Neural cell (in vitro differentiated cells): Measurements from ENCODE around the gene FGF1. TPM values are rescaled to one million over a fixed set of nuclear protein-coding genes. Genes with fewer than 3 reads are reported as not detected.

ENCODE experiments used
- H2AFZ ChIP-seq: fragments of 200-600, 300-800 bp; sonication (generic), shearing (Covaris generic); 2 replicates; pipeline ENCODE4 v1.6.0; 2014; ENCODE audit warnings: low read depth, mild to moderate bottlenecking, antibody characterized with exemption, low read length, moderate library complexity
- H3F3A ChIP-seq: fragments of 200-600 bp; shearing (Covaris generic); 2 replicates; pipeline ENCODE4 v1.6.1; 2016; ENCODE audit warnings: mild to moderate bottlenecking, moderate library complexity, mixed read lengths, antibody characterized with exemption, low read length; ENCODE audit not compliant: insufficient read depth, poor library complexity, severe bottlenecking
- H3K27ac ChIP-seq: fragments of 200-600, 300-800 bp; sonication (generic), shearing (Covaris generic); 2 replicates; pipeline ENCODE4 v1.5.1; 2014; ENCODE audit warnings: mild to moderate bottlenecking, low read length, moderate library complexity
- H3K27me3 ChIP-seq: fragments of 300-800, 200-600 bp; sonication (generic), shearing (Covaris generic); 2 replicates; pipeline ENCODE4 v1.6.0; 2014; ENCODE audit warnings: mild to moderate bottlenecking, low read depth, low read length, moderate library complexity; ENCODE audit not compliant: insufficient read depth
- H3K36me3 ChIP-seq: fragments of 300-800, 200-600 bp; sonication (generic), shearing (Covaris generic); 2 replicates; pipeline ENCODE4 v1.5.1; 2014; ENCODE audit warnings: mild to moderate bottlenecking, antibody characterized with exemption, low read length, moderate library complexity; ENCODE audit not compliant: insufficient read depth
- H3K4me2 ChIP-seq: fragments of 300-800, 200-600 bp; sonication (generic), shearing (Covaris generic); 2 replicates; pipeline ENCODE4 v1.6.0; 2014; ENCODE audit warnings: mild to moderate bottlenecking, low read length
- H3K4me3 ChIP-seq: fragments of 300-800, 200-600 bp; sonication (generic), shearing (Covaris generic); 2 replicates; pipeline ENCODE4 v1.5.1; 2014; ENCODE audit warnings: mild to moderate bottlenecking, low read length, moderate library complexity
- H3K79me2 ChIP-seq: fragments of 200-600 bp; shearing (Covaris generic); replicated peaks from 2 replicates; pipeline ENCODE4 v1.6.0; 2014; ENCODE audit warnings: mild to moderate bottlenecking, low read length, moderate library complexity; ENCODE audit not compliant: insufficient read depth
- H3K9ac ChIP-seq: fragments of 300-800, 200-600 bp; sonication (generic), shearing (Covaris generic); 2 replicates; pipeline ENCODE4 v1.6.1; 2016; ENCODE audit warnings: mild to moderate bottlenecking, low read length, mixed read lengths
- H3K9me2 ChIP-seq: fragments of 200-600 bp; shearing (Covaris generic); 2 replicates; pipeline ENCODE4 v1.6.1; 2016; ENCODE audit warnings: mild to moderate bottlenecking, low read length, mixed read lengths; ENCODE audit not compliant: insufficient read depth
- H3K9me3 ChIP-seq: fragments of 200-600, 300-800 bp; sonication (generic), shearing (Covaris generic); 2 replicates; pipeline ENCODE4 v1.6.1; 2016; ENCODE audit warnings: mild to moderate bottlenecking, mixed run types, low read length, moderate library complexity, mixed read lengths
- H4K20me1 ChIP-seq: fragments of 200-600 bp; shearing (Covaris generic); 2 replicates; pipeline ENCODE4 v1.6.1; 2016; ENCODE audit warnings: mild to moderate bottlenecking, mixed run types; ENCODE audit not compliant: insufficient read depth
- CTCF ChIP-seq: fragments of 450-650 bp; IDR thresholded peaks from 2 replicates; pipeline ENCODE4 v1.5.1; 2014; ENCODE audit warnings: antibody characterized with exemption, mild to moderate bottlenecking, moderate library complexity; ENCODE audit not compliant: poor library complexity, severe bottlenecking
- EP300 ChIP-seq: fragments of 450-650 bp; conservative IDR thresholded peaks from 2 replicates; pipeline ENCODE4 v1.6.1; 2014; ENCODE audit warnings: antibody characterized with exemption, mild to moderate bottlenecking, moderate library complexity; ENCODE audit not compliant: poor library complexity, severe bottlenecking
- EZH2 ChIP-seq: fragments of 200-600, 300-800 bp; shearing (Covaris generic), sonication (generic); IDR thresholded peaks from 2 replicates; pipeline ENCODE4 v1.6.1; 2014; ENCODE audit warnings: antibody characterized with exemption, low read length, borderline replicate concordance, mild to moderate bottlenecking; ENCODE audit not compliant: insufficient read depth, poor library complexity, severe bottlenecking
- MXI1 ChIP-seq: fragments of 450-650 bp; conservative IDR thresholded peaks from 2 replicates; pipeline ENCODE4 v1.6.1; 2014; ENCODE audit warnings: antibody characterized with exemption, mild to moderate bottlenecking; ENCODE audit not compliant: poor library complexity, severe bottlenecking
- POLR2AphosphoS5 ChIP-seq: IDR thresholded peaks from 2 replicates; pipeline ENCODE4 v1.6.1; 2012
- RAD21 ChIP-seq: fragments of 450-650 bp; conservative IDR thresholded peaks from 2 replicates; pipeline ENCODE4 v1.6.1; 2014; ENCODE audit warnings: antibody characterized with exemption, mild to moderate bottlenecking, moderate library complexity
- REST ChIP-seq: IDR thresholded peaks from 2 replicates; pipeline ENCODE4 v1.6.1; 2012; ENCODE audit warnings: borderline replicate concordance
- SMC3 ChIP-seq: fragments of 450-650 bp; conservative IDR thresholded peaks from 2 replicates; pipeline ENCODE4 v1.6.1; 2014; ENCODE audit warnings: antibody characterized with exemption, mild to moderate bottlenecking, moderate library complexity; ENCODE audit not compliant: poor library complexity
- TAF1 ChIP-seq: IDR thresholded peaks from 2 replicates; pipeline ENCODE4 v1.6.1; 2012; ENCODE audit warnings: low read depth
- polyA plus RNA-seq: library from polyadenylated mRNA; depleted of rRNA; stranded (reverse); fragments of >200 nt; gene quantifications from 2 replicates; pipeline ENCODE4 v1.2.3, GENCODE V29; 2014

Gene FGF1
- polyA plus RNA-seq, 1 donor from 2014 or later: not detected

GRCh38 chr5:142634216-142635011 is 51.5 kb downstream of the FGF1 start:
- Histone ChIP-seq H3K9ac (no peak overlapping the region), H3K27ac (no peak overlapping the region), H4K20me1 (no peaks in the 10 kb centered on the region), H3K4me2 (no peak overlapping the region), H3K4me3 (no peak overlapping the region), H3K9me2 (no peaks in the 10 kb centered on the region), H3K36me3 (no peaks in the 10 kb centered on the region), H3K9me3 (no peaks in the 10 kb centered on the region), H3F3A (no peaks in the 10 kb centered on the region), H3K79me2 (no peaks in the 10 kb centered on the region), H3K27me3 (no peaks in the 10 kb centered on the region), H2AFZ (no peak overlapping the region)
- no peak for TF ChIP-seq EP300
- no peak for TF ChIP-seq SMC3
- no peak for TF ChIP-seq REST
- no peak for TF ChIP-seq EZH2
- TF ChIP-seq CTCF: no peak
- no peak for TF ChIP-seq POLR2AphosphoS5
- TF ChIP-seq RAD21: no peak
- no peak for TF ChIP-seq MXI1
- no peak for TF ChIP-seq TAF1

GRCh38 chr5:142630927-142631539 is 54.9 kb downstream of the FGF1 start:
- H3K9me3 ChIP-seq: no peaks in the 10 kb centered on the region
- no peak overlapping the region for H3K4me2 ChIP-seq

More at GRCh38 chr5:142630927-142631539, 54.9 kb downstream of the FGF1 start:
- no peaks in the 10 kb centered on the region for H3K36me3 ChIP-seq
- no peaks in the 10 kb centered on the region for H3K27me3 ChIP-seq
- no peaks in the 10 kb centered on the region for H4K20me1 ChIP-seq
- H3K79me2 ChIP-seq: no peaks in the 10 kb centered on the region
- H3F3A ChIP-seq: no peaks in the 10 kb centered on the region
- TF ChIP-seq EP300 (no peak), TAF1 (no peak), CTCF (no peak), EZH2 (no peak), REST (no peak), RAD21 (no peak), POLR2AphosphoS5 (no peak), SMC3 (no peak), MXI1 (no peak)
- no peaks in the 10 kb centered on the region for H3K9me2 ChIP-seq
- no peak overlapping the region for H3K9ac ChIP-seq
- no peak overlapping the region for H3K4me3 ChIP-seq
- no peak overlapping the region for H2AFZ ChIP-seq
- H3K27ac ChIP-seq: no peak overlapping the region
